PC-9 (cell line): ENCODE results near the gene DPH7.
"Not testable (repeated sequence)": the region's sequence is repeated elsewhere in the genome, so short reads cannot be mapped to it uniquely, and the experiment has no call there.

Source experiments
- CTCF ChIP-seq: fragments of 200-600 bp; sonication (generic); conservative IDR thresholded peaks from 2 replicates; pipeline ENCODE4 v1.6.1; 2017; ENCODE audit warnings: mixed run types, antibody characterized with exemption, mild to moderate bottlenecking, moderate library complexity
- EZH2 ChIP-seq: fragments of 200-600 bp; sonication (generic); IDR thresholded peaks from 2 replicates; pipeline ENCODE4 v1.8.0; 2017; ENCODE audit warnings: antibody characterized with exemption, low read depth

- not testable (repeated sequence) for TF ChIP-seq CTCF, EZH2
Observed at GRCh38 chr9:137532891-137533468, 45.7 kb downstream of the DPH7 start.
